ENCODE data around the gene CELF1.
A peak's percentile ranks its signal among the peaks of the same experiment; 100 is the strongest.

GRCh38 chr11:47551086-47551485 lies 1.8 kb downstream of the CELF1 start:
- TF ChIP-seq POLR2AphosphoS5 (IDR thresholded peaks at IDR 0.05; ENCODE audit: low read depth) (no peak), CTCF (conservative IDR thresholded peaks at IDR 0.05; ENCODE audit: low read depth in 2 of 2) (peak; percentile 32 to 50; a peak in 3 of 4 replicates)

Measured in GM23338 (cell line).